GM18909 (cell line): ENCODE results near the gene CDC34.

ENCODE experiments used
- ATAC-seq: cut with Tn5 transposase; IDR thresholded peaks from one replicate; pipeline ENCODE4 v1.9.1; 2021; ENCODE audit warnings: mild to moderate bottlenecking; ENCODE audit not compliant: unreplicated experiment, poor library complexity

CDC34 gene

GRCh38 chr19:518598-519231 lies 12.8 kb upstream of the CDC34 start:
- ATAC-seq, result no peak

- no peak for ATAC-seq
Measured at GRCh38 chr19:519449-519865, 12.1 kb upstream of the CDC34 start.

- no peak for ATAC-seq
Measured at GRCh38 chr19:522726-523125, 8.8 kb upstream of the CDC34 start.

- ATAC-seq, result no peak
Measured at GRCh38 chr19:524062-524674, 7.4 kb upstream of the CDC34 start.

GRCh38 chr19:525029-525428 lies 6.5 kb upstream of the CDC34 start:
- ATAC-seq, result no peak

GRCh38 chr19:525857-526419 lies 5.6 kb upstream of the CDC34 start:
- no peak for ATAC-seq

GRCh38 chr19:530134-531008 lies 1.2 kb upstream of the CDC34 start:
- ATAC-seq, result no peak

- ATAC-seq, result peak; percentile 67
Measured at GRCh38 chr19:531009-531752, 379 bp upstream of the CDC34 start.

GRCh38 chr19:532561-533363 lies 1.2 kb downstream of the CDC34 start:
- no peak for ATAC-seq

GRCh38 chr19:533364-534058 lies 2.0 kb downstream of the CDC34 start:
- ATAC-seq, result no peak

- ATAC-seq, result no peak
Measured at GRCh38 chr19:534088-534487, 2.5 kb downstream of the CDC34 start.

- no peak for ATAC-seq
Measured at GRCh38 chr19:535017-535835, 3.7 kb downstream of the CDC34 start.

GRCh38 chr19:536031-536880 lies 4.7 kb downstream of the CDC34 start:
- no peak for ATAC-seq

GRCh38 chr19:536881-537404 lies 5.4 kb downstream of the CDC34 start:
- no peak for ATAC-seq

- no peak for ATAC-seq
Measured at GRCh38 chr19:538641-539428, 7.3 kb downstream of the CDC34 start.

GRCh38 chr19:539429-540030 lies 8.0 kb downstream of the CDC34 start:
- no peak for ATAC-seq
